Testis (tissue), 2 donors: Measurements from ENCODE around the gene MMAB.

Experiments used
- POLR2A ChIP-seq: fragments of 450-650 bp; IDR thresholded peaks from one replicate; pipeline ENCODE4 v1.6.1; 2017; ENCODE audit warnings: antibody characterized with exemption, mild to moderate bottlenecking, moderate library complexity
- TF ChIP-seq, protein P1 (sequence below), 3 experiments: fragments of 450-650 bp in 2 of 3; fragments of 200-600 bp in 1 of 3; sonication (generic) in 1 of 3; IDR thresholded peaks; one replicate each; pipeline ENCODE4 v1.5.1; 2016 to 2019; ENCODE audit warnings: antibody characterized with exemption in 3 of 3, mild to moderate bottlenecking in 2 of 3, moderate library complexity in 1 of 3

GRCh38 chr12:109573029-109573913, at the start of gene MMAB, which contains the start of gene MVK:
- TF ChIP-seq POLR2A, result no peak
- TF ChIP-seq, protein P1, sequence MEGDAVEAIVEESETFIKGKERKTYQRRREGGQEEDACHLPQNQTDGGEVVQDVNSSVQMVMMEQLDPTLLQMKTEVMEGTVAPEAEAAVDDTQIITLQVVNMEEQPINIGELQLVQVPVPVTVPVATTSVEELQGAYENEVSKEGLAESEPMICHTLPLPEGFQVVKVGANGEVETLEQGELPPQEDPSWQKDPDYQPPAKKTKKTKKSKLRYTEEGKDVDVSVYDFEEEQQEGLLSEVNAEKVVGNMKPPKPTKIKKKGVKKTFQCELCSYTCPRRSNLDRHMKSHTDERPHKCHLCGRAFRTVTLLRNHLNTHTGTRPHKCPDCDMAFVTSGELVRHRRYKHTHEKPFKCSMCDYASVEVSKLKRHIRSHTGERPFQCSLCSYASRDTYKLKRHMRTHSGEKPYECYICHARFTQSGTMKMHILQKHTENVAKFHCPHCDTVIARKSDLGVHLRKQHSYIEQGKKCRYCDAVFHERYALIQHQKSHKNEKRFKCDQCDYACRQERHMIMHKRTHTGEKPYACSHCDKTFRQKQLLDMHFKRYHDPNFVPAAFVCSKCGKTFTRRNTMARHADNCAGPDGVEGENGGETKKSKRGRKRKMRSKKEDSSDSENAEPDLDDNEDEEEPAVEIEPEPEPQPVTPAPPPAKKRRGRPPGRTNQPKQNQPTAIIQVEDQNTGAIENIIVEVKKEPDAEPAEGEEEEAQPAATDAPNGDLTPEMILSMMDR (IDR thresholded peaks at IDR 0.05), result peak in 1 of 3 experiments; percentile 3
